Mesenchymal stem cell (in vitro differentiated cells and primary cell): Measurements from ENCODE around the gene ETS1.

Experiments used
- DNase-seq: peaks from one replicate; pipeline ENCODE4 v3.0.0-alpha.2; 2013
- H2AFZ ChIP-seq: one replicate; pipeline ENCODE4 v1.6.1; 2013; ENCODE audit warnings: low read depth, mild to moderate bottlenecking, control low read depth, inconsistent platforms, low read length, moderate library complexity
- H2AK5ac ChIP-seq: 2 replicates; pipeline ENCODE4 v1.6.1; 2013; ENCODE audit warnings: low read length, moderate library complexity, mild to moderate bottlenecking, inconsistent platforms; ENCODE audit not compliant: severe bottlenecking
- H2BK120ac ChIP-seq: one replicate; pipeline ENCODE4 v1.6.1; 2013; ENCODE audit warnings: low read depth, mild to moderate bottlenecking, inconsistent platforms, low read length, moderate library complexity
- H2BK12ac ChIP-seq, 2 experiments: one replicate each; pipeline ENCODE4 v1.6.1; 2013; ENCODE audit warnings: inconsistent platforms in 2 of 2, low read length in 2 of 2, mild to moderate bottlenecking in 2 of 2, moderate library complexity in 2 of 2, control low read depth in 1 of 2
- H2BK15ac ChIP-seq: one replicate; pipeline ENCODE4 v1.6.1; 2013; ENCODE audit warnings: mild to moderate bottlenecking, low read depth, inconsistent platforms; ENCODE audit not compliant: poor library complexity, severe bottlenecking
- H2BK5ac ChIP-seq: 2 replicates; pipeline ENCODE4 v1.6.1; 2013; ENCODE audit warnings: low read depth, mild to moderate bottlenecking, low read length, control low read depth, inconsistent platforms; ENCODE audit not compliant: poor library complexity, severe bottlenecking
- H3K14ac ChIP-seq, 2 experiments: one replicate each; pipeline ENCODE4 v1.6.1; 2013; ENCODE audit warnings: inconsistent platforms in 2 of 2, low read length in 2 of 2, control low read depth in 1 of 2, mild to moderate bottlenecking in 1 of 2, moderate library complexity in 1 of 2
- H3K18ac ChIP-seq, 2 experiments: one replicate each; pipeline ENCODE4 v1.6.1; 2013; ENCODE audit warnings: inconsistent platforms in 2 of 2, low read length in 2 of 2, control low read depth in 1 of 2, low read depth in 1 of 2, mild to moderate bottlenecking in 1 of 2
- H3K23ac ChIP-seq, 2 experiments: one replicate each; pipeline ENCODE4 v1.6.1; 2013; ENCODE audit warnings: inconsistent platforms in 2 of 2, low read length in 2 of 2, mild to moderate bottlenecking in 2 of 2, moderate library complexity in 2 of 2, control low read depth in 1 of 2
- H3K27ac ChIP-seq: 2 replicates; pipeline ENCODE4 v1.5.1; 2013; ENCODE audit warnings: mild to moderate bottlenecking, moderate library complexity, low read length, control low read depth, inconsistent platforms; ENCODE audit not compliant: poor library complexity, severe bottlenecking
- H3K27me3 ChIP-seq, 2 experiments: 2 replicates each; pipeline versions ENCODE4 v1.6.1 to v1.7.0; 2013; ENCODE audit warnings: low read length in 2 of 2, mild to moderate bottlenecking in 2 of 2, moderate library complexity in 2 of 2, control low read depth in 1 of 2, inconsistent platforms in 1 of 2; ENCODE audit not compliant: control insufficient read depth in 1 of 2, insufficient read depth in 1 of 2
- H3K36me3 ChIP-seq, 2 experiments: 2 replicates each; pipeline versions ENCODE4 v1.6.1 to v1.7.0; 2013; ENCODE audit warnings: low read length in 2 of 2, control low read depth in 1 of 2, inconsistent platforms in 1 of 2, low read depth in 1 of 2, mild to moderate bottlenecking in 1 of 2; ENCODE audit not compliant: insufficient read depth in 2 of 2, control insufficient read depth in 1 of 2
- H3K4ac ChIP-seq, 2 experiments: one replicate each; pipeline ENCODE4 v1.6.1; 2013; ENCODE audit warnings: inconsistent platforms in 2 of 2, low read length in 2 of 2, mild to moderate bottlenecking in 2 of 2, moderate library complexity in 2 of 2, control low read depth in 1 of 2, low read depth in 1 of 2
- H3K4me1 ChIP-seq: 2 replicates; pipeline ENCODE4 v1.6.1; 2013; ENCODE audit warnings: low read depth, low read length, control low read depth; ENCODE audit not compliant: control insufficient read depth, insufficient read depth
- H3K4me2 ChIP-seq: 2 replicates; pipeline ENCODE4 v1.6.1; 2013; ENCODE audit warnings: low read length, mild to moderate bottlenecking, inconsistent platforms; ENCODE audit not compliant: poor library complexity, severe bottlenecking
- H3K4me3 ChIP-seq, 2 experiments: 2 replicates each; pipeline versions ENCODE4 v1.5.1 to v1.7.0; 2013; ENCODE audit warnings: low read length in 2 of 2, mild to moderate bottlenecking in 2 of 2, control low read depth in 1 of 2, low read depth in 1 of 2; ENCODE audit not compliant: insufficient read depth in 1 of 2
- H3K79me1 ChIP-seq: replicated peaks from 2 replicates; pipeline ENCODE4 v1.6.1; 2013; ENCODE audit warnings: mild to moderate bottlenecking, control low read depth, low read length, inconsistent platforms; ENCODE audit not compliant: poor library complexity, severe bottlenecking
- H3K9ac ChIP-seq: 2 replicates; pipeline ENCODE4 v1.7.0; 2013; ENCODE audit warnings: mild to moderate bottlenecking, low read length, moderate library complexity
- H3K9me3 ChIP-seq: 2 replicates; pipeline ENCODE4 v1.7.0; 2013; ENCODE audit warnings: mild to moderate bottlenecking, low read length; ENCODE audit not compliant: control insufficient read depth
- H4K8ac ChIP-seq: one replicate; pipeline ENCODE4 v1.6.1; 2013; ENCODE audit warnings: inconsistent platforms, mild to moderate bottlenecking, low read length, moderate library complexity
- H4K91ac ChIP-seq: one replicate; pipeline ENCODE4 v1.6.1; 2013; ENCODE audit warnings: mild to moderate bottlenecking, low read length, inconsistent platforms
- WGBS: methylation state at CpG from one replicate; pipeline ENCODE4 v1.1.7; 2013; ENCODE audit warnings: mixed read lengths; 5-methylcytosine and 5-hydroxymethylcytosine counted together

ETS1 gene

GRCh38 chr11:128424851-128425285 is 162.5 kb downstream of the ETS1 start:
- Histone ChIP-seq H3K4me2 (no peak overlapping the region), H3K36me3 (no peaks in the 10 kb centered on the region), H2BK12ac (peak overlapping the region in 1 of 2 experiments; percentile 79), H3K4me1 (peaks cover 14% of the 10 kb centered on the region), H2BK5ac (no peak overlapping the region), H2AK5ac (no peak overlapping the region), H3K79me1 (no peaks in the 10 kb centered on the region), H3K18ac (peak overlapping the region; percentile 6 to 46), H3K9ac (peak overlapping the region; percentile 72), H3K9me3 (no peaks in the 10 kb centered on the region), H4K8ac (peak overlapping the region; percentile 8), H2BK120ac (no peak overlapping the region), H2AFZ (peak overlapping the region; percentile 55), H3K23ac (no peak overlapping the region), H3K27me3 (no peaks in the 10 kb centered on the region), H3K14ac (peak overlapping the region in 1 of 2 experiments; percentile 28), H2BK15ac (no peak overlapping the region), H3K4me3 (no peak overlapping the region), H3K27ac (no peak overlapping the region), H3K4ac (no peak overlapping the region), H4K91ac (peak overlapping the region; percentile 12)
- 87% methylated on average over 8 of the region's 8 CpGs for WGBS
- peak; percentile 93 for DNase-seq

GRCh38 chr11:128424271-128424711 is 163.1 kb downstream of the ETS1 start:
- Histone ChIP-seq H3K36me3 (no peaks in the 10 kb centered on the region), H3K79me1 (no peaks in the 10 kb centered on the region), H3K9ac (peak overlapping the region; percentile 72), H3K14ac (no peak overlapping the region), H2BK15ac (peak overlapping the region; percentile 73), H3K9me3 (no peaks in the 10 kb centered on the region), H3K23ac (no peak overlapping the region), H3K4ac (peak overlapping the region in 1 of 2 experiments; percentile 49), H3K4me1 (peaks cover 14% of the 10 kb centered on the region), H3K27ac (no peak overlapping the region), H2AK5ac (no peak overlapping the region), H3K4me3 (no peak overlapping the region), H4K8ac (peak overlapping the region; percentile 52), H3K27me3 (no peaks in the 10 kb centered on the region), H3K4me2 (no peak overlapping the region), H2AFZ (no peak overlapping the region), H2BK120ac (no peak overlapping the region), H4K91ac (no peak overlapping the region), H3K18ac (peak overlapping the region; percentile 59 to 84), H2BK12ac (peak overlapping the region in 1 of 2 experiments; percentile 61), H2BK5ac (no peak overlapping the region)
- DNase-seq = no peak
- 37% methylated on average over 8 of the region's 8 CpGs for WGBS

GRCh38 chr11:128422576-128423370 is 164.6 kb downstream of the ETS1 start:
- H3K4ac ChIP-seq = peak overlapping the region; percentile 20 to 60
- no peaks in the 10 kb centered on the region for H3K27me3 ChIP-seq
- no peak for DNase-seq
- peak overlapping the region; percentile 21 to 56 for H2BK12ac ChIP-seq
- H3K4me2 ChIP-seq = no peak overlapping the region
- H3K18ac ChIP-seq = peak overlapping the region; percentile 60 to 71
- H3K27ac ChIP-seq = no peak overlapping the region
- peak overlapping the region; percentile 41 for H4K91ac ChIP-seq
- no peaks in the 10 kb centered on the region for H3K36me3 ChIP-seq
- no peak overlapping the region for H2BK120ac ChIP-seq
- H3K9me3 ChIP-seq = no peaks in the 10 kb centered on the region
- no peak overlapping the region for H3K4me3 ChIP-seq
- H2AK5ac ChIP-seq = peak overlapping the region; percentile 45
- no peak overlapping the region for H3K9ac ChIP-seq
- no peaks in the 10 kb centered on the region for H3K79me1 ChIP-seq
- 90% methylated on average over 13 of the region's 16 CpGs for WGBS
- H3K23ac ChIP-seq = no peak overlapping the region
- H2AFZ ChIP-seq = no peak overlapping the region
- peak overlapping the region in 1 of 2 experiments; percentile 73 for H3K14ac ChIP-seq
- H3K4me1 ChIP-seq = peaks cover 14% of the 10 kb centered on the region
- peak overlapping the region; percentile 62 for H4K8ac ChIP-seq
- H2BK15ac ChIP-seq = peak overlapping the region; percentile 54
- H2BK5ac ChIP-seq = no peak overlapping the region

GRCh38 chr11:128421577-128422330 is 165.6 kb downstream of the ETS1 start:
- Histone ChIP-seq H3K14ac (no peak overlapping the region), H3K9ac (peak overlapping the region; percentile 78), H3K4me2 (no peak overlapping the region), H2BK5ac (no peak overlapping the region), H2BK15ac (no peak overlapping the region), H2BK120ac (peak overlapping the region; percentile 15), H2AFZ (no peak overlapping the region), H3K27ac (no peak overlapping the region), H2AK5ac (no peak overlapping the region), H3K4me1 (peaks cover 14% of the 10 kb centered on the region), H3K27me3 (no peaks in the 10 kb centered on the region), H3K4ac (no peak overlapping the region), H4K91ac (no peak overlapping the region), H3K36me3 (no peaks in the 10 kb centered on the region), H4K8ac (peak overlapping the region; percentile 57), H3K79me1 (no peaks in the 10 kb centered on the region), H3K9me3 (no peaks in the 10 kb centered on the region), H3K18ac (peak overlapping the region in 1 of 2 experiments; percentile 29), H2BK12ac (no peak overlapping the region), H3K4me3 (no peak overlapping the region), H3K23ac (no peak overlapping the region)
- 69% methylated on average over 6 of the region's 6 CpGs for WGBS
- peak; percentile 78 for DNase-seq
